Activated naive CD4-positive, alpha-beta T cell treated with anti-CD3 and anti-CD28 coated beads for 36 hours (primary cell): Measurements from ENCODE around the gene MPZL1. TPM values are rescaled to one million over a fixed set of nuclear protein-coding genes. Genes with fewer than 3 reads are reported as not detected.
"Not testable (repeated sequence)": the region's sequence is repeated elsewhere in the genome, so short reads cannot be mapped to it uniquely, and the experiment has no call there.

Experiments used
- CTCF ChIA-PET: fragments of 350-600 bp; sonication (Branson Sonifier 250); formaldehyde crosslinking; loops from one replicate; lab custom pipeline; 2021; ENCODE audit warnings: antibody characterized with exemption; lab: Charles Lee
- DNase-seq: peaks from one replicate; pipeline ENCODE4 v3.0.0-alpha.2; 2020
- H3K27ac Mint-ChIP-seq: one replicate; pipeline ENCODE4 v1.8.0; 2021; ENCODE audit warnings: mild to moderate bottlenecking, mixed read lengths
- H3K27me3 Mint-ChIP-seq: one replicate; pipeline ENCODE4 v1.8.0; 2021; ENCODE audit warnings: low read depth, mixed read lengths
- H3K36me3 Mint-ChIP-seq: one replicate; pipeline ENCODE4 v1.8.0; 2021; ENCODE audit warnings: low read depth, mixed read lengths
- H3K4me1 Mint-ChIP-seq: one replicate; pipeline ENCODE4 v1.8.0; 2021; ENCODE audit warnings: low read depth, mixed read lengths
- H3K4me3 Mint-ChIP-seq: one replicate; pipeline ENCODE4 v1.8.0; 2021; ENCODE audit warnings: mild to moderate bottlenecking, moderate library complexity, mixed read lengths
- H3K9me3 Mint-ChIP-seq: one replicate; pipeline ENCODE4 v1.8.0; 2021; ENCODE audit warnings: mixed read lengths
- intact Hi-C: fragments of 100-400 bp; cut with micrococcal nuclease; formaldehyde crosslinking; loops from one replicate; pipeline ENCODE4 v1.15.1; 2023
- total RNA-seq, 2 experiments: library from RNA; stranded (reverse); gene quantifications; one replicate each; pipeline ENCODE4 v1.2.3, GENCODE V29; 2021

MPZL1 gene
- total RNA-seq, 2 experiments from 2014 or later: 24.2 to 28.1 TPM

DNA sequence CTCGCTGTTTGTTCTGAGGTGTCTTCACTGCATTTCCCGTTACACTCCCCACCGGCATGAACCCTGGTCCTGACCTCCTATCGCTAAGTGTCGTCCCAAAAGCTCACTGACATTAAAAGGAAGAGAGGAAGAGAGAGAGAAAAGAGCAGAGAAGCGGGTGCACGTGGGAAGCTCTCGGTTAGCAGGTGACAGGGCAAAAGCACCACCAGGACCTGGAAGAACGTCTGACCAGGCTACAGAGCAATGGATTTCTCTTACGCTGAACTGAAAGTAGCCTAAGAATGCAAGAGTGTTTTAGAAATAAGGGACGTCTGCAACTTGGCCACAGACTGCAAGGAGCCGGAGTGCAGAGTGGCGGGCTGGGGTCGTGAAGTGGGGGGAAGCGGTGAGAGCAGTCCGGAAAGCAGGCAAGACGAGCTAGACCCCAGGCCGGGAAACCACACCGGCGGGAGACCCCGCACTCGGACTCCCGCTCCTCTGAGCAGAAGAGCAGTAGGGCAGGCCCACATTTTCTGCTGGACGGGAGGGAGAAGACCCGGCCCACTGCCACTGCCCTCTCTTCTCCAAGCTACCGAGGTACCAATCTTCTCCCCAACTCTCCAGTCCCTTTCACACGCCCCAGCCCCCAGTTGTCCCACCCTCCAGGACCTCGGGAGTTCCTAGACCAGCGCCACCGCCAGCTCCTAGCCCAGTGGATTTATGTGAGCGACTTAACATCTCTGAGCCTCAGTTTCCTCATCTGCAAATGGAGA, 8.3 kb upstream of the MPZL1 start:
- CTCF ChIA-PET: interaction anchor here (0.8 to 3.7 kb wide), 5 partner anchors 26 to 368 kb away, joined by 3 to 18 read pairs (median 7); no protein-coding TSS in a partner anchor
- Mint-ChIP-seq H3K4me1 (peaks cover 24% of the 10 kb centered on the region), H3K9me3 (no peaks in the 10 kb centered on the region), H3K27me3 (peaks cover 5% of the 10 kb centered on the region), H3K27ac (peak overlapping the region; percentile 80), H3K4me3 (peak overlapping the region; percentile 79), H3K36me3 (peaks cover 3% of the 10 kb centered on the region)
- intact Hi-C loops: loop anchor here (2.0 kb wide), 3 partner anchors 85 to 369 kb away; no protein-coding TSS in a partner anchor
- peak; percentile 31 for DNase-seq

DNA sequence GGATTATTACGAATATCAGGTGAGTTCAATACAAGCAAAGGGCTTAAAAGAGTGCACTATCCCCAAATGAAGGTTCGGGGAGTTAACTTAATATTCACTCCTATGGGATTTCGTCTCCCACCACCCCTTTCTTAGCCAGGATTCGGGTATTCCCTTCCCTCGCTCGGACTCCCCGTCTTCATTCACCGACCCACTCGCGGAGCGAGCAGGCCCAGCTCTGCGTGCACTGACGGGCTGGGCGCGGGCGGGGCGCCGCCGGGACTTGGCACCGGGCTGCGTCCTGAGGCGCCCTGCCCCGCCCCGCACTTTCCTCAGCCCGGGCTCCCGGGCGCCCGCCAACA, 7.7 kb upstream of the MPZL1 start:
- DNase-seq: no peak
- Mint-ChIP-seq H3K27me3 (peaks cover 5% of the 10 kb centered on the region), H3K4me3 (peak overlapping the region; percentile 79), H3K4me1 (peaks cover 21% of the 10 kb centered on the region), H3K36me3 (peaks cover 3% of the 10 kb centered on the region), H3K9me3 (no peaks in the 10 kb centered on the region), H3K27ac (peak overlapping the region; percentile 80)
- CTCF ChIA-PET: interaction anchor here (0.8 to 3.7 kb wide), 9 partner anchors 10 to 368 kb away, joined by 3 to 18 read pairs (median 6); no protein-coding TSS in a partner anchor
- intact Hi-C loops: loop anchor here (2.0 kb wide), 3 partner anchors 85 to 369 kb away; no protein-coding TSS in a partner anchor

DNA sequence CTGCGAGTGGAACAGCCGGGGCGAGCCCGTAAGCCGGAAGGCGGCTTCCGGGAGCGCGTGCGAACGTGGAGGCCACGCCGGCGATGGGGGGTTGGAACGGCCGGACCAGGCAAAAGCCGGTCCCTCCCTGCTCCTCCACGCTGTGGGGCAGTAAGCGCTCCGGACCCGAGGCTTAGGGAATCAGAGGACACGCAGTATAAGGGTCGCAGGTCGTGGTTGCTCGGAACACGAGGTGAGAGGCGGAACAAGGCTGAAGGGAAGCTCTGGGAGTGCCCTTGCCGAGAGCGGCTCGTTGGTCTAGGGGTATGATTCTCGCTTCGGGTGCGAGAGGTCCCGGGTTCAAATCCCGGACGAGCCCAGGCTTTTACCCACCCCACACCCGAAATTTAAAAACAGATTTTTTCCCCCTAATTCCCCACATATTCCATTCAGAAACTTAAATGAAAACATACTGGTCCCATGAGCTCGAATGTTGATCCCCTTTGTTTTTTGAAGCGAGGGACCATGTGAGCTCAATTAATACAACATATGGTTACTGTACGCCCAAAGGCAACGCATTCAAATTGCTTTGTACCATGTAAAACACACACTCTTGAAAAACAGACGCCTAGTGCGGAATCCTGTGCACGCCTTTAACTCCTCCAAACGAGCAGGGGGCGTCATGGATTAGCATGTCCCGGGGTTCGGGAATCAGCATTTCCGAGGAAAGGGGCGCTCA, 7.2 kb upstream of the MPZL1 start:
- H3K9me3 Mint-ChIP-seq: no peaks in the 10 kb centered on the region
- peak; percentile 93 for DNase-seq
- peak overlapping the region; percentile 79 for H3K4me3 Mint-ChIP-seq
- H3K27me3 Mint-ChIP-seq: peaks cover 5% of the 10 kb centered on the region
- intact Hi-C loops: loop anchor here (1.0 to 5.0 kb wide), 11 partner anchors 48 to 494 kb away; partner anchors contain the start of genes CREG1, DCAF6, GPR161 and POU2F1
- peaks cover 24% of the 10 kb centered on the region for H3K4me1 Mint-ChIP-seq
- CTCF ChIA-PET: interaction anchor here (0.6 to 3.7 kb wide), 20 partner anchors 9 to 367 kb away, joined by 3 to 18 read pairs (median 4); partner anchors contain the start of gene CREG1
- peak overlapping the region; percentile 92 for H3K27ac Mint-ChIP-seq
- peaks cover 3% of the 10 kb centered on the region for H3K36me3 Mint-ChIP-seq

DNA sequence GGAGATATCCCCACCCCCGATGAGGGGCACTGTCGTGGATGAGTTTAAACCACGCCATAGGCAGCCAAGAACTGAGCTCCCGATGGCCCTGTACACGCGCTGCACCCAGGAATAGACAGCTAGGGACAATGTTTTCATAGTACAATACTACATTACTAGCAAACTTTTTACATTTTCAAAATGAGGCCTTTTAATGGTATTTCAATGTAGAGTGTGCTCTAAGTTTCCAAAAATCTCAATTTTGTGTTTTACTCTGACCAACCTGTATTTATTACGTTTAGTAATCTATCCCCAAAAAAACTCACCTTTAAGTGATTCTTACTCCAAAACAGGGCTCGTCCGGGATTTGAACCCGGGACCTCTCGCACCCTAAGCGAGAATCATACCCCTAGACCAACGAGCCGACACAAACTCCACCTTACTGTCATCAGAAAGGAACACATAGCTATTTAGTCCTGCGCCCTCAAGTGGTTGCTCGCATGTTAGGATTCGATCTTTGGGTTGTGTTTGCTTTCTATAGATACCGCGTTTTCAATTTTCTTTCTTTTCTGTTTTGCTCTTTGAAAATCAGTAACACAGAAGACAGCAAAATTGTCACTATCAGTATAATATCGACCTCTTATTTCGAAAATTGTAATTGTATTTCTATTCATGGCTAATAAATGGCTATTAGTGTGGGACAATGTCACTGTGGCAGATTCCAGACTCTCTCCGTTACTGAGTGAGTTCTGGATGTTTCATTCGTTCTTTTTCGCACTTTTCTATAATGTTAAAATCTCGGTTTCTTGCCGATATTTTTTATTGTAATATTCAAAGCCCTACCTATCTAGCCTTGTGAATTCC, 6.4 kb upstream of the MPZL1 start:
- intact Hi-C loops: loop anchor here (1.0 to 5.0 kb wide), 11 partner anchors 47 to 495 kb away; partner anchors contain the start of genes CREG1, DCAF6, GPR161 and POU2F1
- Mint-ChIP-seq H3K9me3 (no peaks in the 10 kb centered on the region), H3K27ac (peak overlapping the region; percentile 92), H3K4me1 (peaks cover 28% of the 10 kb centered on the region), H3K27me3 (peaks cover 5% of the 10 kb centered on the region), H3K4me3 (peak overlapping the region; percentile 79), H3K36me3 (peaks cover 3% of the 10 kb centered on the region)
- DNase-seq: peak; percentile 95
- CTCF ChIA-PET: interaction anchor here (0.6 to 3.7 kb wide), 24 partner anchors 8 to 542 kb away, joined by 3 to 18 read pairs (median 4); partner anchors contain the start of gene CREG1

DNA sequence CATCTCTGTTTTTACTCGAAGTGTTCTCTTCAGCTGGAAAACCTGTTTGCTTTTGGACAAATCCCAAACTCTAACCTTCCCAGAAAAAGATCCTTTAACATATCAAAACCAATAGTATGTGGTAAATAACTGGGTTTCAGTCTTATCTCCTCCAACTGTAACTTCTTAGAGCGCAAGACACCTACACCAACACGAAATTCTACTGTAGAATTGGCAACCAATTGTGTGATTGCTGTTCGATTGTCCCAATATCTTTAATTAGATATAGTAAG, 5.8 kb upstream of the MPZL1 start:
- H3K4me1 Mint-ChIP-seq: peaks cover 34% of the 10 kb centered on the region
- H3K27me3 Mint-ChIP-seq: peaks cover 5% of the 10 kb centered on the region
- peaks cover 3% of the 10 kb centered on the region for H3K36me3 Mint-ChIP-seq
- no peak for DNase-seq
- intact Hi-C loops: loop anchor here (1.0 to 5.0 kb wide), 11 partner anchors 46 to 496 kb away; partner anchors contain the start of genes CREG1, DCAF6, GPR161 and POU2F1
- H3K4me3 Mint-ChIP-seq: peak overlapping the region; percentile 79
- CTCF ChIA-PET: interaction anchor here (0.6 to 3.7 kb wide), 14 partner anchors 8 to 542 kb away, joined by 3 to 18 read pairs (median 4); no protein-coding TSS in a partner anchor
- peak overlapping the region; percentile 92 for H3K27ac Mint-ChIP-seq
- H3K9me3 Mint-ChIP-seq: no peaks in the 10 kb centered on the region

DNA sequence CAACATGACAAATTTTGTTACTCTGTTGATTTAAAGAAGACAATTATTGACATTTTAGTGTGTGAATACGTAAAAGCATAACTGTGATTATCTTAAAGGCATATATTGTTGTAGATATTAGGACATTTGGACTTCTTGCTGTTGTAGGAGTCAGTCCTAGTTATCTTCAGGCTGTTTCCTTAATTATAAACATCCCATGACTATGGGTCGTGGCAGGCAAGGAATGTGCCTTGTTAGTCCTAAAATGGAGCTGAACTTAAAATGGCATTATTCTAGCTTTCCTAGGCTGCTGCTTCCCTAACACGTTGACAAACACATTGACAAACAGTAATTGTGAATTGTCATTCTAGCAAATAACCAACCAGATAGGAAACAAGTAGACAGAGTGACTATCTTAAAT, 4.4 kb upstream of the MPZL1 start:
- intact Hi-C loops: loop anchor here (5.0 kb wide), 1 partner anchor 420 kb away; the partner anchor contains the start of gene GPR161
- H3K4me3 Mint-ChIP-seq: peak overlapping the region; percentile 32
- H3K9me3 Mint-ChIP-seq: no peaks in the 10 kb centered on the region
- no peak overlapping the region for H3K27ac Mint-ChIP-seq
- CTCF ChIA-PET: interaction anchor here (1.3 to 3.6 kb wide), 4 partner anchors 12 to 365 kb away, joined by 4 to 12 read pairs (median 8); no protein-coding TSS in a partner anchor
- H3K27me3 Mint-ChIP-seq: peaks cover 5% of the 10 kb centered on the region
- DNase-seq: no peak
- H3K36me3 Mint-ChIP-seq: peaks cover 4% of the 10 kb centered on the region
- peaks cover 39% of the 10 kb centered on the region for H3K4me1 Mint-ChIP-seq

DNA sequence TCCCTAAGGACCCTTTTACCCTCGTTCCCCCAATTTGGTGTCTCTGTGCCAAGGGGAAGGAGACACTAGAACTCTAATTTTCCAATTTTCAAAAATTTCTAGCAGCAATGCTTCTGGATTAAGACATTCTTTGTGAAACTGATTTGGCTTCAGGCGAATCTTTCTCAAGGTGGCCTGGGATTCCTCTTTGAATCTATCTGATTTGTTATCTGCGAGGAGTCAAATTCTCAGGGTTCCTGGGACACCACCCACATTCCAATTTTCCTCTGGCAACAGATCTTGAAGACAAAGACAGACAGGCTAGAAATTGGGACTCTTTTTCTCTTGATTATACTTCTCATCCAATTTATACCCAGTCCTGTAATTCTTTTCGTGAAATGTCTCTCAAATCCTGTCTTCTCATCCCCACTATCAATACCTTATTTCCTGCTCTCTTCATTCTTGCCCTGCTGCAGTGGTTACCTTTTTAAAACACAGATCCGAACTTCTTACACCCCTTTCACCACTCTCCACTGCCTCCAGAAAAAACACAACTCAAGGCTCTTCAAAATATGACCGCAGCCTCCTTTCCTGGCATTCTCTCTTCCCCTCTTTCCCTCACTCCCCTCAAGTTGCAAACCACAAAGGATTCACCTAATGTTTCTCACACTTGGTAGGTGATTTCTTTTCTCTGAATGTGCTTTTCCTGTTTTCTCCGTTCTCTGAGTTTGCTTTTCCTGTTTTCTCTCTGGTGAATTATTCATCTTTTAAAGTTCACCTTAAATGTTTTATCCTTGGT, 2.7 kb upstream of the MPZL1 start:
- H3K4me1 Mint-ChIP-seq: peaks cover 45% of the 10 kb centered on the region
- H3K27me3 Mint-ChIP-seq: peaks cover 5% of the 10 kb centered on the region
- no peaks in the 10 kb centered on the region for H3K9me3 Mint-ChIP-seq
- DNase-seq: no peak
- CTCF ChIA-PET: no interaction called here
- H3K27ac Mint-ChIP-seq: peak overlapping the region; percentile 61
- intact Hi-C loops: loop anchor here (5.0 kb wide), 1 partner anchor 418 kb away; the partner anchor contains the start of gene GPR161
- no peak overlapping the region for H3K4me3 Mint-ChIP-seq
- peaks cover 4% of the 10 kb centered on the region for H3K36me3 Mint-ChIP-seq

DNA sequence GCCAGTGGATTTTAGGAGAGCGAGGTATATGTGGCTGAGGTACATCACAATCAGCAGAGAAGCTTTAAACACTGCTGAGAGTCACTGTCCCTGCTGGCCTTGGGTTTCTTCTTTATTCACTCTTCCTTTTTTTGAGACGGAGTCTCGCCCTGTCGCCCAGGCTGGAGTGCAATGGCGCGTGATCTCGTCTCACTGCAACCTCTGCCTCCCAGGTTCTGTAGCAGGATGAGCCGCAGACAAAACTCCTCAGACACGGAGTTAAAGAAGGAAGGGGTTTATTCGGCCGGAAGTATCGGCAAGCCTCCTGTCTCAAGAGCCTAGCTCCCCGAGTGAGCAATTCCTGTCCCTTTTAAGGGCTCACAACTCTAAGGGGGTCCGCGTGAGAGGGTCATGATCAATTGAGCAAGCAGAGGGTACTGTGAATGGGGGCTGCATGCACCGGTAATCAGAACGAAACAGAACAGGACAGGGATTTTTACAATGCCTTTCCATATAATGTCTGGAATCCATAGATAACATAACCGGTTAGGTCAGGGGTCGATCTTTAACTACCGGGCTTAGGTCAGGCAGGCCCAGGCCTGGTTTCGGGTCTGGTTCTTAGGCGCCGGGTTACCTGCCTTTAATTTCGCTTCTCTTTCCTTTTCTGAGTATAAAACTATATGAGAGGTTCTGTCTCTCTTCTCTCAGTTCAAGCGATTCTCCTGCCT, 1.9 kb upstream of the MPZL1 start:
- peak overlapping the region; percentile 61 for H3K27ac Mint-ChIP-seq
- peak overlapping the region; percentile 4 for H3K4me3 Mint-ChIP-seq
- intact Hi-C loops: loop anchor here (5.0 kb wide), 1 partner anchor 417 kb away; the partner anchor contains the start of gene GPR161
- H3K36me3 Mint-ChIP-seq, CTCF ChIA-PET, H3K9me3 Mint-ChIP-seq, H3K27me3 Mint-ChIP-seq, DNase-seq: not testable (repeated sequence)
- H3K4me1 Mint-ChIP-seq: peaks cover 50% of the 10 kb centered on the region

DNA sequence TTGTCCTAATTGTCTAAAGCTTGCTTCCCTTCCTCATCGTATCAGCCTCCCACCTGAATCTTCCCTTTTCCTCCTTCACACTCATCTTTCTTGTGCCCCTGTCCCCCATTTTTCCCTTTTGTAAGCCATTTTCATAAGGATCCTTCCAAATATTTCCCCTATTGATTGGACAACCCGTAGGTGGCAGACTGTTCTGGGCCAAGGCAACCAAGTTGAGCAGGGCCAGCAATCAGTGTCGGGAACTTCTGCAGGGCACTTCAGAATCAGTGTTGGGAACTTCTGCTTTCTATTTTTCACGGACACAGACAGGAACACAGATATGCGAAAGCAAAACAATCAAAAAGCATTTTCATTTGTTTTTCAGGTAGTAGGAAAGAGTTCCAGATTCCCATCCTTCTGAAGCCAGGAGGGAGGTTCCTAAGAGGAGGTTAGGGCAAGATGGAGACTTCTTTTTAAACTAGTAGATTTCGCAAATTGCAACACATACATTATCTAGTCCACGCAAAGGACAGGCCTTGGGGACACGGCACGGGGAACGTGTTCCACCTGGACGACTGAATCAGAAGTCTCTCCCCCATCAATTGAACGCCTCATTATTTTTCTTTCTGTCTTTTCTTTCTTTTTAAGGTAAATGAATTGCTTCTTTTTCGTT, 691 bp upstream of the MPZL1 start:
- H3K27me3 Mint-ChIP-seq: no peaks in the 10 kb centered on the region
- no peak for DNase-seq
- CTCF ChIA-PET: interaction anchor here (0.5 to 1.6 kb wide), 4 partner anchors 41 to 361 kb away, joined by 3 to 5 read pairs (median 4); no protein-coding TSS in a partner anchor
- H3K4me3 Mint-ChIP-seq: peak overlapping the region; percentile 89
- H3K4me1 Mint-ChIP-seq: peaks cover 54% of the 10 kb centered on the region
- intact Hi-C loops: loop anchor here (1.0 kb wide), 3 partner anchors 41 to 361 kb away; no protein-coding TSS in a partner anchor
- H3K27ac Mint-ChIP-seq: peak overlapping the region; percentile 13
- H3K36me3 Mint-ChIP-seq: peaks cover 9% of the 10 kb centered on the region
- no peaks in the 10 kb centered on the region for H3K9me3 Mint-ChIP-seq
